T-helper 2 cell (primary cell): ENCODE measurements around the gene VPS13D.

ENCODE experiments used
- DNase-seq, 5 experiments: peaks; one replicate each; pipeline versions ENCODE4 v3.0.0 to v3.0.0-alpha.2; 2012 to 2022

Gene VPS13D

DNA sequence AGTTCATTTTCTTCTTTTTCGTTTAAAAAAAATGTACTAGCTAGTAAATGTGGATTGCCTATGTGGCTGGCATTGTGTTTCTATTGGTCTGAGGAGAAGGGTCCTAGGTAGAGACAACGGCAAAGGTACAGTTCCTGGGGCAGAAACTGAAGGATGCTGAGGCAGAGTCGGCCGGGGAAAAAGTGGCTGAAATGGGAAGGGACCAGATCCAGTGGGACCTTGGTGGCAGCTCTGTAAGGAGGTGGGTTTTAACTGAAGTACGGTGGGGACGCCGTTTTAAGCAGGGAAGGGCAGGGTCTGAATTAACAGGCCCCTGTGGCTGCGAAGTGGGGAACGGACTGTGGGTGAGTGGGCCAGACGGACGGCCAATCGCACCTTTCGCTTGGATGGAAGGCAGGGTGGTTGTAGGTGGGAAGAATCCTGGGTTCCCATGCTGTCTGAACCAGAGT lies 420 bp upstream of the VPS13D start:
- DNase-seq: no peak

DNA sequence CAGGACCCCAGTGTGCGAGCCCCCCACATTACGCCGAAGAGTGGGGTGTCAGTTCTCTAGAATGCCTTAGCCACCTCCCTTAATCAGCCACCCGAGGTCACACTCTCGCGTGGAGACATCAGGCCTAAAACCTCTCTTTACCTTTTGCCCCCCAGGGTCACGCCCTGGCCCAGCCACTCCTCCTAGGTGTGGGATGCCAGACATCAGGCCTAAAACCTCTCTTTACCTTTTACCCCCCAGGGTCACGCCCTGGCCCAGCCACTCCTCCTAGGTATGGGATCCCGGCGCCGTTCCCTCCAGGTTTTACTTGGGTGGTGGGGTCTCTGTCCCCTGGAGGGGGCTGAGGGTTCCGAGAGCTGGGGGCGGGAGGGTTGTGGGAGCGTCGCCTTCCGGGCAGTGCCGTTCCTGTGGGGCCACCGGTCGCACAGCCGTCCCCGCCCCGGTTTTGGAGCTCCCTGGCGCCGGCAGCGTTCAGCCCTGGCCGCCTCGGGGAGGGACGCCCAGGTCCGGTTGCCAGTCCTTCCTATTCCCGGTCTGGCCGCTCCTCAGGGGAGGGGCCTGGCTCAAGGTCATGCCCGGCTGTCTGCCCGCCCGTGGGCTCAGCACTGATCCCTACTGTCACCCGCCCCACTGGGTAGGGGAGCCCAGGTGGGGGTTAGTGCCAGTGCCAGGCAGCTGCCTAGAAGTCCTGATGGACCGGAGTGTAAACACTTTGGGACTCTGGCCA lies 882 bp downstream of the VPS13D start:
- DNase-seq: peak in 1 of 5 experiments; percentile 17

DNA sequence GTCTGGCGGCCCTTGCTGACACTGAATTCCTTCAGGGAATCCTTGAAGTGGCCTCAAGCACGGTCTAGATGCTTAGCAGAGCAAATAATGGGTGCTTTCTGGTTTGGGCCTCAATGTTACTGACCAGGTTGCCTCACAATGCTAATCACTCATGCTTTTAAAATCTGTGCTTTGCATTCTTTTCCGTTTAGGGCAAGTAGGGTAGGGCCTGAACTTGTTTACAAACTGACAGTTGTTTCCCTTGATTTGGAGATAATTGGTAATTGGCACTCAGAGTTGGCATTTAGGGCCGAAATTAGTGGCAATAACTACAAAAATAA lies 1.4 kb downstream of the VPS13D start:
- DNase-seq: no peak

DNA sequence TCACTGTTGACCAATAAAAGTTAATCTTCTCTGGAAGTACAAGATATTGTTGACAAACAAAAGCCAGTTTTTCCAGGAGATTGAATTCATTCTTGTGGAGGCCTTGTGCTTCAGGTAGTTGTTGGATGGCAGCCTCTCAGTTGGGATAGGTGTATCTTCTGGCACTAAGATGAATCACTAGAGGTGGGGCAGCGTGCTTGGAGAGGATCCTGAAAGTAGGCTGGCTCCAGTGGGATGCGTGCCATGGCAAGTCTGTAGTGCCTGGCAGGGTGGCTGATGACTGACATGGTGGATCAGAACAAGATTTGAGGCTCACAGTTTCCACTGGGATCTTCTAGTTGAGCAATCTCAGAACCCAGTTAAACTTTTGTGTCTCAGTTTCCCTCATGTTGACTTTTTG lies 2.4 kb downstream of the VPS13D start:
- no peak for DNase-seq

DNA sequence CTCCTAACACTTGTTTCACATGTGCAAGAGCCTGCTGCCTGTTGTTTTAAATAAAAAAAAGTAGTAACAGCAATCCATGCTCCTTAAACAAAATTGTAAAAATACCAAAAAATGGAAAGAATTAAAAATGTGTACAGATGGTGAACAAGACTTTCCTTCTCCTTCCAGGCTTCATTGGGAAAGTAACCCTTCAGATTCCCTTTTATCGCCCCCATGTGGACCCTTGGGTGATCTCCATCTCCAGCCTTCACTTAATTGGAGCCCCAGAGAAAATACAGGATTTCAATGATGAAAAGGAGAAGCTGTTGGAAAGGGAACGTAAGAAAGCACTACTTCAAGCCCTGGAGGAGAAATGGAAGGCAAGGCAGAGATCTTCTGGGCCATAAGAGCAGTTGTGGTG lies 14.2 kb downstream of the VPS13D start:
- DNase-seq: no peak

DNA sequence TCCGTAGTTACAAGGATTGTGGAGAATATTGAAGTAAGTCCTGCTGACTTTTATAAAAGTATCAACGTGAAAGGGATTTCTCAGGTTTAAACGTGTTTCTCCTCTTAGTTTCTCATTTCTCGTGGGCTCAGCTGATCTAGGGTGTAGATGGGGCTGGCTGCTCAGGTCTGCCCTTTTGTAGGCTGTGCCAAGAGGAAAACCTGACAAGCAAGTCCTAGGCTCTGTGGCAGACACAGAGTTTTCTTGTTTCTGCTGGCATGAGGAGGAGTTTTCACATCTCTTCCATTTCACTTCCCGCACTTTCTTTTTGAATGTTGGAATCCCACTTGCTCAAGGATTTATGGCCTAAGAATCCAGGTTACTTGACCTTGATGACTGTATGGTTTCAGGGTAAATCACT lies 14.8 kb downstream of the VPS13D start:
- no peak for DNase-seq

DNA sequence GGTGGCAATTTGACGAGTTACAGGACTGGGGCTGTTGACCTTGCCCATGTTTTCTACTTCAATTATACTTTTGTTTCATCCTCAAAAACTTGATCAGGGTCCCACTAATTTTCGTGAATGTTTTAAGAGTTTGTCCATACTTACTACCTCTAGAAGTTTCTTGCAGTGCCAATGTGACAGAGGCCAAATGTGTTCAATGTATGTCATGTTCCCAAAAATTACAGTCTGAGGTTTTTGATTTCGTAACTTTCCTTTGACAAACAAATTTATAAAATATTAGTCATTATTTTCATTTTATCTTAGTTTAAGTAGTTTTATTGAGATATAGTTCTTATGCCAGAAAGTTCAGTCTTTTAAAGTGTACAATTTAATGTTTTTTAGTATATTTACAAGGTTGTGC lies 15.3 kb downstream of the VPS13D start:
- DNase-seq: no peak

DNA sequence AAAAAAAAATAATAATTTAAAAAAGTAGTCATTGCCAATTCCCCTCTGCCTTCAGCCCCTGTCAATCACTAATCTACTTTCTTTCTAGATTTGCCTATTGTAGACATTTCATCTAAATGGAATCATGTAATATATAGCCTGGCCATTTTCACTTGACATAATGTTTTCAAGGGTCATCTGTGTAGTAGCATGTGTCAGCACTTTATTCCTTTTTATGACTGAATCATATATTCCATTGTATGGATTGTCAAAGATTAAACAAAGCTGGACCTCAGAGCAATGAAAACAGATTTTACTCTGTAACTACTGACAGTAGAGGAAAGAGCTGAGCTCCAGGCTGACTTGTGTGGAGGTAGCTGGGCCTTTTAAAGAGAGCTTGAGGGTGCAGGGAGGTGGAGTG lies 15.9 kb downstream of the VPS13D start:
- DNase-seq: no peak

DNA sequence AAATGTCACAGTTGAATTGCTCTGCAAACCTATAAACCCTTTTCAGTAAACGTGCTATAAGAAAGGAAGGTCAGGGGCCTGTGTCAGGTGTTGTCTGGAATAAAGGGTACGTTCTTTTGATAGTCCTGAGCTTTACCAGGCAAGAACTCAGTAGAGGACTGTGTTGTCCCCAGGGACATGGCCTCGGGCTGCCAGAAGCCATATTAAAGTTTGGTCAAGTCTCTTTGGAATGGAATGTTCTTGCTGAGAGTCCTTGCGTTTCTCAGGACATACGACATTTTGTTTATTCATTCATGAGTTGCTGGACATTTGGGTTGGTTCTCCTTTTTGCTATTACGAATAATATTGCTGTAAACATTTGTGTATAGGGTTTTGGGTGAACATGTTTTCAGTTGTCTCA lies 16.8 kb downstream of the VPS13D start:
- no peak for DNase-seq

DNA sequence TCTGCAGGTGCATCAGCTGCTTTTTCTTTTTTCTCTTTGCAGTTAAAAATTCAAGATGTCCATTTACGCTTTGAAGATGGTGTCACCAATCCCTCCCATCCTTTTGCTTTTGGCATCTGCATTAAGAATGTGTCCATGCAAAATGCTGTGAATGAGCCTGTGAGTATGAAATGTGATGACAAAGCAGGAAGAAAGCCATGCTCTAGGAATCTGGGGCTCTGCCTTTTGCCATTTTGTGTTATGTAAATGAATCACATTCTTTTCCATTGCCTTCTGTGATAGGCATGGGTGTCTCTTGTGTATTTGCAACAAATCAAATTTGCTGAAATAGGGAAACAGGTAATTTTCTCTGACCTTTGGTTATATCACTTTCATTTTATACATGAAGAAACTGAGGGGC lies 19.4 kb downstream of the VPS13D start:
- DNase-seq: no peak

DNA sequence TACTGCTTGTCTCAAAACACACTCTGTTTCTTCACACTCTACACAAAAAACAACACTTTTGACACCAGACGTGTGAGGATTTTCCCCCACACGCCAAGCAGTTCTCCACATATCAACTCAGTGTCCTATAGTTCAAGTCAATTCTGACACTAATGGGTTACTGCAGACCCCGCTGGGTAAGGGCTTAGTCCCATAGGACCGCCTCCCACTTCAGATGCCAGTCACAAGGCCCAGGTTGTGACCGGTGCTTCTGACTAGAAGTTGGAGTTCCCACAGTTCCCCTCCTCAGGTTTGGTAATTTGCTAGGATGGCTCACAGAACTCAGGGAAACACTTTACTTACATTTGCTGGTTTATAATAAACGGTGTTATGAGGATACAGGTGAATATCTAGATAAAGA lies 19.9 kb downstream of the VPS13D start:
- DNase-seq: no peak

DNA sequence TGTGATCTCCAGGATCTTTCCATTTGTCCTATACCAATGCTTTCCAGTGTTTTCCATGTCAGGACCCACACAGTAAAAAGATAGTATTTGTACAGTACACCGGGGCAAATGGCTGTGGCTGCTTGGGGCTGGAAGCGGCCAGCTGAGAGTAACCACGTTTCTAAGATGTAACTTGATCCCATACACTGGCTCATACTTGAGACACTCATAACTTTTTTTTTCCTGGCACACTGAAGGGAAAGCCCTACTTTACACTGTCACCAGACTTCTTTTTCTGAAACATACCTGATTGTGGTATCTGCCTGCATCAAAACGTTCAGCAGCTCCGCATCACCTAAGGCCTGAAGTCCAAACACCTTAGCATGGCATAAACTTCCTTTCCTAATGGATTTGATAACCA lies 21.6 kb downstream of the VPS13D start:
- no peak for DNase-seq

DNA sequence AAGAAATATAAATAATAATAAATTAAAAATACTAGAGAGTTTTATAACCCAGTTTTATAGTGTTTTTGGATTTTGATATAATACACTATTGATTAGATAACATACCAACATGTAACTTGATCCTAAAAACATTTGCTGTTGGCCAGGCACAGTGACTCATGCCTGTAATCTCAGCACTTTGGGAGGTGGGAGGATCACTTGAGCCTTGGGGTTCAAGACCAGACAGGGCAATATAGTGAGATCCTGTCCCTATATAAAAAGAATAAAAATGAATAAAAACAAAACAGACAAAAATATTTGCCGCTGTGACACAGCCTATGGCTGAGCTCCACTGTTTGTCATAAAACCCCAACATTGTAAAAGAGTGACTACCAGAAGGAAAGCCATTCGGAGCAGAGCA lies 26.1 kb downstream of the VPS13D start:
- DNase-seq: no peak

DNA sequence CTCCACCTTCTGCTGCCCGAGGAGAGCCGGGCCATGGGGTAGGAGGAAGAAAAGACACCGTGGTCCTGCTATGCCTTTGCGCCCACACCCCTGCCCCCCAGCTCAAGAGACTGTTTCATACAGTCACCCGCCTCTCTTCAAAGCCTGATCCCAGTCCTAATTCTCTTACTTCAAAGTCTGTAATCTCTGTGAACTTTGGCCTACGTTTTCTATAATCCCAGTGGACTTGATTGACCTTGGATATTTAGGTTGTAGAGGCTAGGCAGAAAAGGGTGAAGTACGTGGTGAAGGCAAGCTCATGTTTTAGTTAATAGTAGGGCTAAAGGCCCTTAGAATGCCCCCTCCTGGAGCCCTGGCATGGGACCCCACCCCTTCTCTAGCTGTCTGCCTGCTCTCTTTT lies 28.4 kb downstream of the VPS13D start:
- no peak for DNase-seq

DNA sequence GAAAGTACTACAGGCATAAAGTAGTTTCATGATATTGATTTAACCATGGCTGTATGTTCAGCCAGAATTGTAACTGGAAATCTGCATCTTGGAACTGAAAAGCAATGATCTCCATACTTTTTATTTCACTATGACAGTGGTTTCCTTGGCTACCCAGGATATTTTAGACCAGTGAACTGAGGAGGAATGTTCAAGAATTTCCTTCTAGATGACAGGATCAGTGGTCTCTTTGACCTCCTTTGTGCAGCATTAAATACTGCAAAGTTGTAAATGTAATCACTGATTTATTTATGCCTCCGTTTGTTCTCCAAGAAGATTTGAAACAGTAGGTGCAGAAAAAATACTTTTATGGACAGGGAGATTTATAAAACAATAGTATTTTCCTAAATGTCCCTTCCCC lies 39.5 kb downstream of the VPS13D start:
- DNase-seq: no peak

DNA sequence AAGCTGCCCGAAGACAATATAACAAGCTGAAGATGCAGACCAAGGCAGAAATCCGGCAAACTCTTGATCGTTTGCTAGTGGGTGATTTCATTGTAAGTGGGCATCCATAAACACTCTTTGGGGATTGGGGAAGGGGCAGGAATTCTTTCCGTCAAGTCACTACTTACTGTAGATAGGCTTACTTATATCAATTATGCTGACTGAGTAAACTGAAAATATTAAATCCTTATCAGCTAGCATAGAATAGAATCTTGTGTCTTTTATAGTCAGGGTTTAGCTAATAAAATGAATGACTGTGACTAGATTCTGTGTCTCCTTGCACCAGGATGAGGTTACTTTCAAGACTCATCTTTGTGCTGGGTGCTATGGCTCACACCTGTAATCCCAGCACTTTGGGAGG lies 41.2 kb downstream of the VPS13D start:
- no peak for DNase-seq

DNA sequence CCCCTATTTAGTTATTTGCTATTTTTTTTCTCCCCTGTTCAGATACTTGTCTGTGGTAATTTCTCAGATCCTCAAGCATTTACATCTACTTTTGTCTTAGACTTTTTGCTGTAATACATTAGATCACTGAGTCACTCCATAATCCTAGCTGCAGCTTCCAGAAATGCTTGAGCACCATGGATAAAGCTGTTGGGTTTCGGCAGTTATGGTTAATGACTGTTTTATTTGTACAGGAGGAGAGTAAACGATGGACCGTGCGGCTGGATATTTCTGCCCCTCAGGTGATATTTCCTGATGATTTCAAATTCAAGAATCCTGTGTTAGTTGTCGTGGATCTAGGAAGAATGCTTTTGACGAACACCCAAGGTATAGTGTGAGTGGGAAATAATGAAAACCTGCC lies 42.9 kb downstream of the VPS13D start:
- DNase-seq: no peak

DNA sequence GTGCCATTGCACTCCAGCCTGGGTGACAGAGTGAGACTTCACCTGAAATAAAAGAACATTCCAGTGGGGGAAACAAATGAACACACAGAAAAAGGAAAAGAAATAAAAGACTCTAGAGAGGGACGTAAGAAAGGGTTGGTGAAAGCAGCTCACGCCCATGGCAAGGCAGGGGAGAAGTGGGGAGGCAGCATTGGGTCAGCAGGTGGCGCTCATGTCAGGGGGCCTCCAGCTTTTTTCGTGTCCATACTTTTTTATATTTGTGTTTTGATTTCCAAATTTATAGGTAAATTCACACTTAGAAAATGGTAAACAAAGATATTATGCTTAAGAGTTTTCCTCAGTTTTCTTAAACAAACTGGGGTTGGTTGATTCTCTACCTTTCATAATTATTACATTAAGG lies 45.5 kb downstream of the VPS13D start:
- peak in 3 of 5 experiments; percentile 10 to 19 (median 12) for DNase-seq

DNA sequence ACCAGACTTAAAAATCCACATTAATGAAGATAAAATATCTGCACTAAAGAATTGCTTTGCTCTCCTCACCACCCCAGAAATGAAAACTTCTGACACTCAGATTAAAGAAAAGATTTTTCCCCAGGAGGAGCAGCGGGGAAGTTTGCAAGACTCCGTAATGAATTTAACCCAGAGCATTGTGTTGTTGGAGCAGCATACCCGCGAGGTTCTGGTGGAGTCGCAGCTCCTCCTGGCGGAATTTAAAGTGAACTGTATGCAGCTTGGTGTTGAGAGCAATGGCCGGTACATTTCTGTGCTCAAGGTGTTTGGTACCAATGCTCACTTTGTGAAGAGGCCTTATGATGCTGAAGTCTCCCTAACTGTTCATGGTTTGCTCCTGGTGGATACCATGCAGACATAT lies 46.4 kb downstream of the VPS13D start:
- peak in 2 of 5 experiments; percentile 5 to 34 for DNase-seq

DNA sequence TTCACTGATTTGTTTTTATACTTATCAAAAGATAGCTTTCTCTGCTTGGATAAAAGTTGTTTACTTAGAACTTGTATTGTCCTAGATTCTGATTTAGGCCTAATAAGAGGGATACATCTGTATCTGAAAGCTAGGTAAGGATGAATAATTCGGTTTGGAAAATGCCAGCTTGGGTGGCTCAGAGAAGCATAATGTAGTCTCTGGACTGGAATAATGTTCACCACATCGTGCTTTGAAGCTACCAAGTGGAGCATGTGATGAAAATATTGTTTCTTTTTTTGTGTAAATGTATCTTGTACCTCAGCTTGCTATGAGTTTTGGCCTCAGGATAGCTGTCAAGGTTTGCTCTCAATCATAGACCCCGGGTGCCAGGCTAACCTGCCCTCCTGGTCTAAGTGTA lies 49.2 kb downstream of the VPS13D start:
- DNase-seq: no peak

DNA sequence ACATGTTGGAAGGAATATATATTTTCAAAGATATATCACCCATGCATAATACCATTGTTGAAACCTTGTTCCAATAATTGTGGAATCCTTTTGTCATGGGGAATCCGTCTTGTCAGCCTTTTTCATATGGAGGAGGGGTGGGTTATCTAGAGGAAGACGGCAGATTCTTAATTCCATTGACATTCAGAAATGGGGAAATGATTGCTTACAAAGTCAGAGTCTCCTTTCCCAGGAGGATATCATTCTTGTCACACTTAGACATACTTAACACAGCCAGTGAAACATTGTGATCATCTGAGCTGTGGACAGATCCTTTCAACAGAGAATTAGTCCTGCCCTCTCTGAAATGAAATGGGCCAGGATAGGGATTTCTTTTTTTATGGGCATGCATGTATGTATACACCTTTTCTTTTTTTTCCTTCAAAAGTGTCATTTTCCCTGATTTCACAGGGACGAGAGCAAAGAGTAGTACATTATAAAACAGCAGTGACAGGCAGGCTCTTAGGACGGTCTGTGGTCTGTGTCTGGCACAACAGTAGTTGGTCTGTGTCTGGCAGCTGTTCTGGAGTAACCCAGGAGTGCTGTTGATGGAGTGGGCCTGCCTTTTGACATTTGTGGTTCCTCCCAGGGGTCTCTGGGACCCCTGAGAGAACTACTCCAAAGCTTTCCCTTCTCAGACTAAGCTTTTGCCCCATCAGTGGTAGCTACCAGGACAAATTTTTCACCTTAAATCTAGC lies 50.1 kb downstream of the VPS13D start:
- no peak for DNase-seq

DNA sequence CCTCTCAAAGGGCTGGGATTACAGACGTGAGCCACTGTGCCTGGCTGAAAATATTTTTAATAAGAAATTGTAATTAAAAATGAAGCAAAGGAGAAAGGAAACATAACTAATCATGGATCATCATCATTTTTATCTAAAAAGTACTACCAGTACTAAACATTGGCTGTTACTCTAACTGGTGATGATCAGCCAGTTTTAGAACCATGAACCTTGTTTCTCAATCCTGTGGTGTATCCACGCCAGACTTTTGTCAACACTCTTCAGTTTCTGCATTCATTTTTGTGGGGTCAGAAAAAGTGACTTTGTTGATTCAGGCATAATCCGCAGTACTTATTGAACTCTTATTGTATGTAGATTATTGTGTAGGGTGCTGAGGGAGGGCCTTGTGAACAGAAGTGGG lies 52.3 kb downstream of the VPS13D start:
- no peak for DNase-seq

DNA sequence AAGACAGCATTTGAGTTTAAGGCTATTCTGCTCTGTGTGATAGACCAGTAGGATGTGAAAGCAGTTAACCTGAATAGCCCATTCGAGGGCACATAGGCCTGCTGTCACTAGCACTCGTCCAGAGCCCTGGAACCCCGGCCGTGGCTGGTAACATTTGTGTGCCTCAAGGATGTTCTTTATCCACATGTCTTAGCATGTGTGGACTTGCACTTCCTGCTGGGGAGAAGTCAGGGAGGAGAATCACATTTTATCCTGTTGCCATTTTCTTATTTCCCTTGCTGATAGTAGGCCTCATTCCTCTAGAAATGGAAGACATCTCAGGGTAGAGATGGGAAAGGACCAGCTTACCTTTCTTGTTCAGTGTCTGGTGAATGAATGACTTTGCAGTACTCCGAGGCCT lies 54.7 kb downstream of the VPS13D start:
- no peak for DNase-seq

DNA sequence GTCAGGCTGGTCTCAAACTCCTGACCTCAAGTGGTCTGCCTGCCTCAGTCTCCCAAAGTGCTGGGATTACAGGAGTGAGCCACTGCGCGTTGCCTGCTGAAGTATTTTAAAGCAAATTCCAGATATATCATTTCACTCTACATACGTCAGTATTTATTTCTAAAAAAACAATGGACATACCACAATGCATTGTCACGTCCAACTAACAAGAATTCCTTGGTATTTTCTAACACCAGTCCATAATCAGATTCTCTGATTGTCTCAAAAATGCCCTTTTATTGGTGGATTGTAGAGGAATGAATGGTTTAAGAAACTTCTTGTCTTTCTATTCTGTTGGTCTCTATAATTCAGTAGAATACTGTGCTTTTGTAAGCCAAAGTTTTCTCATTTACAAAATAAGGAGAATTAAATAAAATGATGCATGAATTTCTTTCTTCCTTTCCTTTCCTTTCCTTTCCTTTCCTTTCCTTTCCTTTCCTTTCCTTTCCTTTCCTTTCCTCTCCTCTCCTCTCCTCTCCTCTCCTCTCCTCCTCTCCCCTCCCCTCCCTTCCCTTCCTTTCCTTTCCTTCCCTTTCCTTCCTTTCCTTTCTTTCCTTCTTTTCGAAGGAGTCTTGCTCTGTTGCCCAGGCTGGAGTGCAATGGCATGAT lies 55.8 kb downstream of the VPS13D start:
- DNase-seq: no peak
